ENCODE measurements around the gene PRKCA.

GRCh38 chr17:66383333-66383732 is 80.9 kb downstream of the PRKCA start:
- TF ChIP-seq CTCF (IDR thresholded peaks at IDR 0.05; ENCODE audit: extremely low read depth in 1 of 2, insufficient read depth in 1 of 2, low read depth in 1 of 2, low read length in 2 of 2) (no peak), EZH2 (IDR thresholded peaks at IDR 0.05; ENCODE audit: borderline replicate concordance, low read depth, low read length, severe bottlenecking) (no peak), POLR2A (IDR thresholded peaks at IDR 0.05; ENCODE audit: low read depth, low read length) (no peak), POLR2AphosphoS5 (IDR thresholded peaks at IDR 0.05; ENCODE audit: insufficient read depth, low read depth, low read length) (no peak), GATA2 (IDR thresholded peaks at IDR 0.05; ENCODE audit: insufficient read depth, insufficient read length, low read depth, low read length) (no peak), MAX (IDR thresholded peaks at IDR 0.05; ENCODE audit: insufficient read depth, insufficient read length) (no peak)

Data from endothelial cell of umbilical vein (primary cell).